K562 (cell line): ENCODE measurements around the gene NDOR1. TPM values are rescaled to one million over a fixed set of nuclear protein-coding genes. Genes with fewer than 3 reads are reported as not detected.

ENCODE experiments used
- ESRRA ChIP-seq: fragments of 450-650 bp; IDR thresholded peaks from 2 replicates; pipeline ENCODE4 v1.6.1; 2014; ENCODE audit warnings: low read depth, mild to moderate bottlenecking, moderate library complexity, borderline replicate concordance
- PHB ChIP-seq: fragments of 250-450 bp; sonication (Bioruptor Pico); IDR thresholded peaks from 2 replicates; pipeline ENCODE4 v1.5.0; 2021
- POLR2AphosphoS2 ChIP-seq: IDR thresholded peaks from 2 replicates; pipeline ENCODE4 v1.6.1; 2012; ENCODE audit warnings: low read length, improper control_type of control experiment
- POLR2B ChIP-seq: fragments of 450-650 bp; IDR thresholded peaks from 2 replicates; pipeline ENCODE4 v1.6.1; 2018; ENCODE audit warnings: low read depth; ENCODE audit not compliant: partially characterized antibody
- SP2 ChIP-seq: IDR thresholded peaks from 2 replicates; pipeline ENCODE4 v1.6.1; 2011; ENCODE audit warnings: mild to moderate bottlenecking, low read depth, low read length, moderate library complexity; ENCODE audit not compliant: poor library complexity, severe bottlenecking; ENCODE audit errors: extremely low read depth
- SUPT5H ChIP-seq: fragments of 450-650 bp; IDR thresholded peaks from 2 replicates; pipeline ENCODE4 v1.6.1; 2016
- polyA plus RNA-seq, 8 experiments: library from polyadenylated mRNA; depleted of rRNA in 4 of 8; stranded (reverse) in 5 of 8; unstranded in 3 of 8; fragments of >200 nt; fragmentation: Nextera tagmentation in 2 of 8; fragmentation: Illumina TruSeq in 1 of 8; extraction: Ambion mirVana in 2 of 8; extraction: Trizol in 1 of 8; gene quantifications; 2 replicates each; pipeline versions ENCODE4 v1.2.1 to v1.2.3, GENCODE V29; 2011 to 2014; ENCODE audit warnings: inconsistent platforms in 1 of 8, missing spikeins in 1 of 8
- total RNA-seq, 7 experiments: library from RNA; depleted of rRNA in 6 of 7; stranded (reverse); fragments of >200 nt in 6 of 7; fragmentation: Illumina TruSeq in 2 of 7; extraction: Trizol in 2 of 7; gene quantifications; 2 replicates each; pipeline versions ENCODE4 v1.2.1 to v1.2.3, GENCODE V29; 2011 to 2021; ENCODE audit warnings: low replicate concordance in 1 of 7
- TF ChIP-seq, protein P1 (sequence below), 2 experiments: IDR thresholded peaks; 2 replicates each; pipeline ENCODE4 v1.6.1; 2012; ENCODE audit warnings: improper control_type of control experiment in 2 of 2, low read depth in 2 of 2, low read length in 2 of 2, borderline replicate concordance in 1 of 2

NDOR1 gene
- total and polyA plus RNA-seq, 9 of the 15 experiments (the other 6 are each of a cell fraction or from before 2014, with no cell fraction given), result 0.06 to 36.9 (median 6.9) TPM

DNA sequence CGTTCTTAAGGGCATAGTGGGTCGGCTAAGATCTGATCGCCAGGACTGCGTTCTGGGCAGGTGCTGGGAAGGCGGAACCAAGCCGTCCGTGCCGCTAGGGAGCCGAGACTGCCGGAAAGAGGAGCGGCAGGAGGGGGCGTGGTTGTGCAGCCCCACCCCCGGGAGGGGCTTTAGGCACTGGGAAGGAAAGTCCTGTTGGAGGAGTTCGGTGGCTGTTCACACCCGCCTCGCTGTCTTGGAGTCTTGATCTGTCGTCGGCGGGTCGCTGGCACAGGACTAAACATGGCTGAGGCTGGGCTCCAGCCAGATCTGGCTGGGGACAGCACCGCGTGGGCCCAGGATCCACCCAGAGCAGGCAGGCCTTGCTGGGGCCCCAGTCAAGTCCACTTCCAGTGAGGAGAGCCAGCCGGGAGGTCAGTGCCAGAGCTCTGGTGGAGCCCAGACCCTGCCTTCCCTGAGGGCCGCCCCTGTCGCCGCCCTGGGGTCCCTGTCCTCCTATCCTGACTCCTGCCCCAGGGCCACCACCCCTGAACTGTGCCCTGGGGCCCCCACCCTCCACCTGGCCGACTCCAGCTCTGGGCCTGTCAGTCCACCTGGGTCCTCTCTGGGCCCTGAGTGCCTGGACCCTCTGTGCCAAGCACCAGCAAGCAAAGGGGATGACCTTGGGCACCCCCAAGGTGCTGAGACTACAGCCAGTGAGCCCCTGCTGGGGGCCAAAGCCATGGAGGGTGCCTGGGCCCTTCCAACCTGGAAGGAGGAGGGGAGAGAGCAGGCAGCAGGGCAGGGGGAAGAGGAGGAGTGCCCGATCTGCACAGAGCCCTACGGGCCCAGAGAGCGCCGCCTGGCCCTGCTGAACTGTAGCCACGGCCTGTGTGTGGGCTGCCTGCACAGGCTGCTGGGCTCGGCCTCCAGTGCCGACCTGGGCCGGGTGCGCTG lies 12.0 kb downstream of the NDOR1 start (continued):
- TF ChIP-seq, protein P1, sequence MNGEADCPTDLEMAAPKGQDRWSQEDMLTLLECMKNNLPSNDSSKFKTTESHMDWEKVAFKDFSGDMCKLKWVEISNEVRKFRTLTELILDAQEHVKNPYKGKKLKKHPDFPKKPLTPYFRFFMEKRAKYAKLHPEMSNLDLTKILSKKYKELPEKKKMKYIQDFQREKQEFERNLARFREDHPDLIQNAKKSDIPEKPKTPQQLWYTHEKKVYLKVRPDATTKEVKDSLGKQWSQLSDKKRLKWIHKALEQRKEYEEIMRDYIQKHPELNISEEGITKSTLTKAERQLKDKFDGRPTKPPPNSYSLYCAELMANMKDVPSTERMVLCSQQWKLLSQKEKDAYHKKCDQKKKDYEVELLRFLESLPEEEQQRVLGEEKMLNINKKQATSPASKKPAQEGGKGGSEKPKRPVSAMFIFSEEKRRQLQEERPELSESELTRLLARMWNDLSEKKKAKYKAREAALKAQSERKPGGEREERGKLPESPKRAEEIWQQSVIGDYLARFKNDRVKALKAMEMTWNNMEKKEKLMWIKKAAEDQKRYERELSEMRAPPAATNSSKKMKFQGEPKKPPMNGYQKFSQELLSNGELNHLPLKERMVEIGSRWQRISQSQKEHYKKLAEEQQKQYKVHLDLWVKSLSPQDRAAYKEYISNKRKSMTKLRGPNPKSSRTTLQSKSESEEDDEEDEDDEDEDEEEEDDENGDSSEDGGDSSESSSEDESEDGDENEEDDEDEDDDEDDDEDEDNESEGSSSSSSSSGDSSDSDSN (IDR thresholded peaks at IDR 0.05; ENCODE audit: borderline replicate concordance in 1 of 2, low read depth in 2 of 2, low read length in 2 of 2), result peak in 1 of 2 experiments; percentile 60; a peak in 1 of 4 replicates
- TF ChIP-seq ESRRA, result 0 out of 2 replicates have a peak, but pooled peaks have one; percentile 18
- no peak for TF ChIP-seq SP2
- TF ChIP-seq POLR2AphosphoS2, result no peak
- TF ChIP-seq SUPT5H, result peak; percentile 62
- TF ChIP-seq POLR2B, result peak; percentile 66
- no peak for TF ChIP-seq PHB (CRISPR knock-in tag)
